ENCODE measurements around the gene CDC42SE1.
"Not testable (repeated sequence)": the region's sequence is repeated elsewhere in the genome, so short reads cannot be mapped to it uniquely, and the experiment has no call there.

Gene CDC42SE1, protein sequence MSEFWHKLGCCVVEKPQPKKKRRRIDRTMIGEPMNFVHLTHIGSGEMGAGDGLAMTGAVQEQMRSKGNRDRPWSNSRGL

DNA sequence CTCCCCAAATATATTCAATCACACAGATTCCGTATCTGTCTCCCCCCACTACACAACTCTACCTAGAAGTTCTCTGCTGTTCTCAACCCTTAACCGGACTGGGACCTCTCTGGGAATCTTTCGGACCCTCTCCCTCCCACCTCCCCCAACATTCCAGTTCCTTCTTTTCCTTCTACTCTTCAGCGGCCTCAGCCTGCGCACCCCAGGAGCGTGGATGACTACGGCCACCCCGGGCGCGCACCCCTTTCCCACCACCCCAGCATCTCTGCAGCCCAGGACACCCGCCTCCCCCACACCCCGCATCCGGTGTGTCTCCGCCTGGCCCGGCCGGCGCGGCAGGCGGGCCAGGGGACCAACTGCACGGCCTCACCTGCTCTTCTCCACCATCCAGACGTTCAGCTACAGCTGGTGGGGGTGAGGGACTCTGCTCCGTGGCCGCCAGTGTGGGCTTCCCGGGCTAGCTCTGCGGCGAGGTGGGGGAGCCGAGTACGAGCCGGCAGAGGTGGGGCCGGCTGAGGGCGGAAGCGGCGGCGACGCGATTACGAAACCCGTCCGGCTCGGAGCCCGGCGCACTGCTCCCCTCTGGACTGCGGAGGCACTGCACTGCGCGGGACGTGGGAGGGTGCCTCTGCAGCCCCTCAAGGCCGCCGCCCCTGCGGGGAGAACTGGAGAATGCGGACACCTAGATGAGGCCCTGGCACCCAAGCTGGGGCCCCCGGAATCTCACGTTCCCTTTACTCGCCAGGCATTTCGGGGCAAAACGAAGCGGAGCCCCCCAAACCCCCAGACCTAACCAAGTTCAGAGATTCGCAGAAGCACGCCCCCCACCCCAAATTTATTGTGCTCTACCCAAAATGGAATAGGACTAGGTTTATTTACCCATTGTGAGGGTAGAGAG, at the start of gene CDC42SE1:
Gene CDC42SE1, minus strand, starts transcription at position 514 of the 898 bp plus-strand sequence. CDS start 3,892 bp downstream, outside the sequence.
- DNase-seq (ENCODE audit: low spot score): peak; percentile 81

DNA sequence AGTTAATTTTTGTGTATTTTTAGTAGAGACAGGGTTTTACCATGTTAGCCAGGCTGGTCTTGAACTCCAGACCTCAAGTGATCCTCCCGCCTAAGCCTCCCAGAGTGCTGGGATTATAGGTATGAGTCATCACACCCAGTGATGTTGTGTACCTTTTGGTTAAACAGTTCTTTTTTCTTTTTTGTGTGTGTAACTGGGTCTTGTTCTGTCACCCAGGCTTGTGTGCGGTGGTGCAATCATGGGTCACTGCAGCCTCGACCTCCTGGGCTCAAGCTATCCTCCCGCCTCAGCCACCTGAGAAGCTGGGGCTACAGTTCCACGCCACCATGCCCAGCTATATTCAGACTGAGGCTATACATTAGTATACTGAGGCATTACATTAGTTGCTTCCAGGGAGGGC, 48.9 kb upstream of the CDC42SE1 start:
- no peak for DNase-seq (ENCODE audit: low spot score)

DNA sequence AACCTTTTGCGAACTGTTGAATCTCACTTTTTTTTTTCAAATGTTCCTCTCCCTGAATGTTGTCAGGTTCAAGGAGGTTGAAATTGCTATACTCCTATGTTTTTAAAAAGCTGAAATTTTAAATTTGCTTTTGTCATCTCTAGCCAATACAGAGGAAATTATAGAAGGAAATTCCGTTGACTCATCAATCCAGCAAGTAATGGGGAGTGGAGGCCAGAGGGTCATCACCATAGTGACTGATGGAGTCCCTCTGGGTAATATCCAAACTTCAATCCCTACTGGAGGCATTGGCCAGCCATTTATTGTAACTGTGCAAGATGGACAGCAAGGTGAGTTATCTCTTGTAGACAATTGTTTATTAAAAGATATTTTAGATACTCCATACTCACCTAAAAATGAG, 47.5 kb upstream of the CDC42SE1 start:
- DNase-seq (ENCODE audit: low spot score): no peak

DNA sequence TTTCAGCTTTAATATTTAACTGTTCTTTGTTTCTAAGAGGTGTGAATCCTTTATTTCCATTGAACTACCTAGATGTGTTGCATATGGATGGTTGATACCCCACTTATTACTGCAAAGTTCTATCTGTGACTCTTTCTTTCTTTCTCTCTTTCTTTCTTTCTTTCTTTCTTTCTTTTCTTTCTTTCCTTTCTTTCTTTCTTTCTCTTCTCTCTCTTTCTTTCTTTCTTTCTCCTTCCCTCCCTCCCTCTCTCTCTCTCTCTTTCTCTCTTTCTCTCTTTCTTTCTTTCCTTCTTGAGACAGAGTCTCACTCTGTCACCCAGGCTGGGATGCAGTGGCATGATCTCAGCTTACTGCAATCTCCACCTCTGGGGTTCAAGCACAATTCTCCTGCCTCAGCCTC, 45.2 kb upstream of the CDC42SE1 start:
- DNase-seq (ENCODE audit: low spot score): no peak

DNA sequence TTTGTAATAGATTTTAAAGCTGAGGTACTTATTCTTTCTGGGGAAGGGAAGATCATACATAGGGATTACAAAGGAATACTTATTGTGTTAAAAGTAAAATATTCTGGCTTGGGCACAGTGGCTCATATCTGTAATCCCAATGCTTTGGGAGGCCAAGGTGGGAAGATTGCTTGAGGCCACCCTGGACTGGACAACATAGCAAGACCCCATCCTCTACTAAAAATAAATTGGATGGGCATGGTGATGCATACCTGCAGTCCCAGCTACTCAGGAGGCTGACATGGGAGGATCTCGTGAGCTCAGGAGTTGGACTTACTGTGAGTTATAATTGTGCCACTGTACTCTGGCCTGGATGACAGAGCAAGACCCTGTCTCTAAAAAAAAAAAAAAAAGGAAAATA, 38.7 kb upstream of the CDC42SE1 start:
- DNase-seq (ENCODE audit: low spot score): no peak

DNA sequence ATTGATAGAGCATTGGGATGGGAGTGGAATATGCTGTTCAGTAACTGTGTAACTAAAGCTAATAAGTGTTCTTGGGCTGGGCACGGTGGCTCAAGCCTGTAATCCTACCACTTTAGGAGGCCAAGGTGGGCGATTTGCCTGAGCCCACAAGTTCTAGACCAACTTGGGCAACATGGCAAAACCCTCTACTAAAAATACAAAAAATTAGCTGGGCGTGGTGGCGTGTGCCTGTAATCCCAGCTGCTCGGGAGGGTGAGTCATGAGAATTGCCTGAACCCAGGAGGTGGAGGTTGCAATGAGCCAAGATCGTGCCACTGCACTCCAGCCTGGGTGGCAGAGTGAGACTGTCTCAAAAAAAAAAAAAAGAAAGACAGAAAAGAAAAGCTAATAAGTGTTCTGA, 38.0 kb upstream of the CDC42SE1 start:
- DNase-seq (ENCODE audit: low spot score): not testable (repeated sequence)

DNA sequence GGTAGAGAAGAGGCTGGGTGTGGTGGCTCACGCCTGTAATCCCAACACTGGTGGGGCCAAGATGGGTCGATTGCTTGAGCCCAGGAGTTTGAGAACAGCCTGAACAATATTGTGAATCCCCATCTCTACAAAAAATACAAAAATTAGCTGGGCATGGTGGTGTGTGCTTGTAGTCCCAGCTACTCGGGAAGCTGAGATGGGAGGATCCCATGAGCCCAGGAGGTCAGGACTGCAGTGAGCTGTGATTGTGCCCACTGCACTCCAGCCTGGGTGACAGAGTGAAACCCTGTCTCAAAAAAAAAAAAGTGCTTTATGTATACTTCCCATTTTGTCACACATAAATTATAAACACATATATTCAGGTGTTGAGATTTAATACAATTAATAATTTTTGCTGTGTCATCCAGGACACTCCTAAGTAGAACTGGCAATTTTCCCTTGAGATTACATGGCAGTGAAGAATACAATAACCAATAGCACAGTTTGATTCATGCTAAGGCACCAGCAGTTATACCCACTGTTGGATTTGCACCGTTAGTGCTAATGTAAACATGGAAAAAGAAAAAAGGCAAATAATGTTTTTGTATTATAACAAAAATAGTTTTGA, 26.6 kb upstream of the CDC42SE1 start:
- DNase-seq (ENCODE audit: low spot score): no peak

DNA sequence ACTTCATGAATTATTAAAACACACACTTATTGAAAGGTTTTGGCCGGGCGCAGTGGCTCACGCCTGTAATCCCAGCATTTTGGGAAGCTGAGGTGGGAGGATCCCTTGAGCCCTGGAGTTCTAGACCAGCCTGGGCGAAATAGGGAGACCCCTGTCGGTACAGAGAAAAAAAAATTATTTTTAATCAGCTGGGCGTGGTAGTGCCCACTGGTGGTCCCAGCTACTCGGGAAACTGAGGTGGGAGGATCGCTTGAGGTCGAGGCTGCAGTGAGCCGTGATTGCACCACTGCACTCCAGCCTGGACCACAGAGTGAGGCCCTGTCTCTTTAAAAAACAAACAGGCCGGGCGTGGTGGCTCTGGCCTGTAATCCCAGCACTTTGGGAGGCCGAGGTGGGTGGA, 12.8 kb upstream of the CDC42SE1 start:
- DNase-seq (ENCODE audit: low spot score): no peak

DNA sequence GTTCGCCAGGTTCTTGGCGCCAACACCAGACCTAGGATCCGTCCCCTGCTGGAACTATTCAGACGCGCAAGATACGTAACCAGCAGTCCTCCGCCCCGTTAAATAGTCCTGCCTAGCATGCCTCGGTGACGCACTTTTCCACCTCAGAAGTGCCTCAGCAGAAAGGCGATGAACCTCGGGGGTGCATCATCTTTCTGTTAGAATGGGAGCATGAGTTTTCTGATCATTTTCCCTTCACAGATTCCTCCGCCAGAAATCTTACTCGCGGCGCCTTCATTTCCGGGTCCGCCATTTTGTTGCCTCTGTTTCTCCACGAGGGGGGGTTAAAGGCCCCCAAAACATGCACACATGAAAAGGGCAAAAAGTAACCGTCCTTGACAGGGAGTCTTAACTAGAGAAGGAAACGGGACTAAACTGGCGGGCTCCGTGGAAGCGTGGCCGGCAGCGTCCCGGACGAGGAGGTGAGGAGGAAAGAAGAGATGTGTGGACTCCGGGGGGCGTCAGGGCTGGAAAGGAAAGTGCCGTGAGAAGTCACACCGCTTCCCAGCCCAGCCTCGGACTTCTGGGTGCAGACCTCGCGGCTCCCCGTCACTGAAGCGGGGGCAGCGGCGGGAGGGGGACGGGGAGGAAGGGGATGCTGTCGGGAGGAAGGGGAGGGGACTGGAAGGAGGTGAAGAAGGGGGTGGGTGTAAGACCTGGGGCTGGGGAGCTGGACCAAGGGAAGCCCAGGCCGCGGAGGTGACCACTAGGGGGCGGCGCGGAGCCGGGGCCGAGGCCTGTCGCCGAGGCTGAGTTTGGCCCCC, 11.3 kb upstream of the CDC42SE1 start, which contains the start of gene GABPB2:
Gene GABPB2, plus strand, starts transcription at position 288 of the 803 bp plus-strand sequence. CDS start 17,429 bp downstream, outside the sequence.
- peak; percentile 93 for DNase-seq (ENCODE audit: low spot score)

DNA sequence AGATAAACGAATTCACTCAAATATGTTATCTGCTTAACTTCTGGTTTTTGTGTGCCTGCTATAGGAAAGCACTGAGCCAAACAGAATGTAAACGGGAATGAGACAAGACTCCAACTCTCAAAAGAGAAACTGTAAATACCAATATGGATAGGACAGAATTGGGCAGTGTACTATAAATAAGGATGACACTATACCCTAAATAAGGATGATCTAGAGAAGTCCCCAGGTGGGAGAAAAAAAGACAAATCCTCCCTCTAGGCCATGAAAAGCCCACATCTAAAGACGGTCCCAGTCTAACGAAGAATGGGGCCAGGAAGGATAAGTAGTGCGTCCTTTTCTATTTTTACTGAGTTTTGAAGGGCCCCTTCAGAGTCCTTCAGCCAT, 9.7 kb upstream of the CDC42SE1 start:
- no peak for DNase-seq (ENCODE audit: low spot score)

DNA sequence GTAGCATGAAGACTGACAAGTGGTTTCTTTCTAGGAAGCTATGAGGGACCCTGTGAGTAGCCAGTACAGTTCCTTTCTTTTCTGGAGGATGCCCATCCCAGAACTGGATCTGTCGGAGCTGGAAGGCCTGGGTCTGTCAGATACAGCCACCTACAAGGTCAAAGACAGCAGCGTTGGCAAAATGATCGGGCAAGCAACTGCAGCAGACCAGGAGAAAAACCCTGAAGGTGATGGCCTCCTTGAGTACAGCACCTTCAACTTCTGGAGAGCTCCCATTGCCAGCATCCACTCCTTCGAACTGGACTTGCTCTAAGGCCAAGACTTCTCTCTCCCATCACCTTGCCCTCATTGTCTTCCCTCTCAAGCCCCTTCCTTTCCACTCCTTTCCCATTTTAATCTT, 7.8 kb upstream of the CDC42SE1 start:
- DNase-seq (ENCODE audit: low spot score): no peak

DNA sequence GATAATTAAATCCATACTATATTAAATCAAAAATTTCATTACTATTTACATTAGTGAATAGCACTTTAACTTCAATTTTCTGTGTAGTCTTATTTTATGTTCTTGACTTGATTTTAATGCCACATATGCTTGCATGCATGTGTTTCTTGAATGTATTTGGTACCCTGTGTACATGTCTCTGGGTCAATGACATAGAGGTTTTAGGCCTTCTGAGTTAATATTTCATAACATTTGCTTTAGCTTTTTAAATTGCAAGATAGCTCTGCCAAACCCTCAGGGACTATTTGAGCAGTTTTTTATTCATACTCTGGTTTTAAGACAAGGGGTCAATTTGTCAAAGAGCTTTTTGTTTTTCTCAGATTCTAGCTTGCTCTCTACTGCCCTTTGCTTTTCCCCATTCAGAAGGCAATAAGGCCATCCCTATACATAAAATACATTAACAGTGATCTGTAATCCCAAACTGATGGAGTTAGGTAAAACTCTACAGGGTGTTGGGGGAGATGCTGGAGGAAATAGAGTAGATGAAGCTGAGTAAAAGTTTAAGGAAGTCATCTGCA, 5.7 kb upstream of the CDC42SE1 start:
- no peak for DNase-seq (ENCODE audit: low spot score)

DNA sequence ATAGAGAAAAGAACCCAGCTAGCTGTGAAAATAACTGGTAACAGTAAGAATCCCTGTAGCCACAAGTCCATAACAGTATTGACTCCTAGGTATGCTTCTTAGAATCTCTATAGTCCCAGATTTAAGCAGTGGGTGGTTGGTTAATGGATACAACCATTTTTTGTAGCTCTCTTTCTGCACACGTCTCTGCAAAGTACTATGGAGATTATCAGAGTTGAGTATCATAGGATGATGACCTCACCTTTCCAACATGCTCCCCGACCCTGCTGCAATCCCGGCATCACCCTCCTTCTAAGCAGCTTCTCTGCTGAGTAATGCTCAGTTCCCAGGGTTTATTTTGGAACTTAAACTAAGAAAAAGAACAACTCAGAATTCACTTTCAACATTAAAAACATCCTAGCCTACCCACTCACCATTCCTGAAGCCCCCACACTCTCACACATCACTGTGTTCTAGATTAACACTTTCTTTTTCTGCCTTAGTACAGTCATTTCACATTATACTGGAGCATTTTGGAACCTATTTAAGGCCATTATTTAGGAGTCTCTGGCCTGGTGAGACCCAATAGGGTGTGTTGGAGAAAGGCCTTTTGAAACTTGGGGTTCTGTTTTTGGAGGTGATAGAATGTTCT, 3.4 kb upstream of the CDC42SE1 start:
- no peak for DNase-seq (ENCODE audit: low spot score)

DNA sequence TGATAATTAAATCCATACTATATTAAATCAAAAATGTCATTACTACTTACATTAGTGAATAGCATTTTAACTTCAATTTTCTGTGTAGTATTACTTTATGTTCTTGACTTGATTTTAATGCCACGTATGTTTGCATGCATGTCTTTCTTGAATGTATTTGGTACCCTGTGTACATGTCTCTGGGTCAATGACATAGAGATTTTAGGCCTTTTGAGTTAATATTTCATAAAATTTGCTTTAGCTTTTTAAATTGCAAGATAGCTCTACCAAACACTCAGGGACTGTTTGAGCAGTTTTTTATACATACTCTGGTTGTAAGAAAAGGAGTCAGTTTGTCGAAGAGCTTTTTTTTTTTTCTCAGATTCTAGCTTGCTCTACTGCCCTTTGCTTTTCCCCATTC, 2.3 kb upstream of the CDC42SE1 start:
- no peak for DNase-seq (ENCODE audit: low spot score)

DNA sequence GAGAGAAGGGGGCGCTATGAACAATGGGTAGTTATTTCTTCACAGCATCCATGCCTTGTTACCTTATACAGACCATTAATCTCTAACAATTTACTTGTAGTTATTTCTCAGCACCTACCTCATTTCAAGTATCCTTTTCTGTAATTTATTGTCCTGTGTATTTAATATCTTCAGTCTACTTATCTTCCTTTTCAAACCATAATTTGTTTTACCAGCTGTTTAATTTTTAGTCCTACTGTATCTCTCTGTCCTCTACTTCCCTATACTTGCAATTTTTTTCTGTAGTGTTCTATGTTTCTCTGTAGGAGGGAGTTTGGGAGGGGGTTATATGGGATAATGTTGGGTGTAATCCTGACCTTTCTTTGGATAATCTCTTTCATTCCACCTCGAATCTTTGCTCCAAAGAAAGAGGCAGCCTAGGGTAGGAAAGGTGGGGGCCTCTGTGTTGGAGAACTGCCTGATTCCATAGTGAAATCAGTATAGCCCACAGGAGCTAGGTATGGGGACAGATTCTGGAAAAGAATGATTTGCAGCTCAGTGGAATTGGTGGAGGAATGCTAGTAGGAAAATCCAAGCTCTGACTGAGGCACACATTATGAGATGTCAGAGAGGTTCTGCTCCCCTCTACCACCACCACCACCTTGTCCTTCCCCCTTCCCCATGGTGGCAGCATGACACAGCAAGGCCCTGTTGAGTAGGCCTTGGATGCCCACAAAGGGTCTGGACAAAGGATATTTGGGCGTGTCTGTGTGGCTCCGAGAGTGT, 1.4 kb upstream of the CDC42SE1 start:
- no peak for DNase-seq (ENCODE audit: low spot score)

DNA sequence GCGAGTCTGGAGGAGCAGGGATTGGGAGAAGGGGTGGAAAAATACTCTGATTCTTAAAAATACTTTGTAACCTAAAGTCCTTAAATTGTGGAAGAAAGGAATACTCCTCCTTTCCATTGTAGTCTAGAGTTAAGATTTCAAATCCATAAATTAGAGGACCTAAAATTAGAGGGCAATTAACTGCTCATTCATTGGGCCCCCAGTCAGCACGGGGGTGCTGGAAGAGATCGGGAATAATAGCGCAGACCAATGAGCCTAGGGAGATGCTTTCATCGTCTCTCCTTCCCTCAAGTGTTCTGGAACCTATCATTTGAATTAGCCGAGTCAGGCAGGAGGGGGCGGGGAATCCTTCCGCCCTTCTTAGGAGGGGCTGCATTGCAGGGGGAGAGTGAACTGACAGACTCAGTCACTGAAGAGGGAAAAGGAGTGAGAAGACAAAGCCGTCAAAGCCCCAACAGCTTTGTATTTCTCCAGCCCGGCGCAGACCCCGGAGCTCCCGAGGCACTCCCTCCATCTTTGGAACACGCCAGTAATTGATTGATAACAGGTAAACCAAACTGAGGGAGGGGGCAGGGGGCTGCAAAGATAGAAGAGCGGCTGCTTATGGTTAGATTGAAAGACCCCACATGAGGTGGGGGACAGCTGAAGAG, 710 bp upstream of the CDC42SE1 start, which contains the start of gene MLLT11:
Gene MLLT11, plus strand, starts transcription at position 391 of the 650 bp plus-strand sequence. CDS start 6,828 bp downstream, outside the sequence.
- DNase-seq (ENCODE audit: low spot score): peak; percentile 78

DNA sequence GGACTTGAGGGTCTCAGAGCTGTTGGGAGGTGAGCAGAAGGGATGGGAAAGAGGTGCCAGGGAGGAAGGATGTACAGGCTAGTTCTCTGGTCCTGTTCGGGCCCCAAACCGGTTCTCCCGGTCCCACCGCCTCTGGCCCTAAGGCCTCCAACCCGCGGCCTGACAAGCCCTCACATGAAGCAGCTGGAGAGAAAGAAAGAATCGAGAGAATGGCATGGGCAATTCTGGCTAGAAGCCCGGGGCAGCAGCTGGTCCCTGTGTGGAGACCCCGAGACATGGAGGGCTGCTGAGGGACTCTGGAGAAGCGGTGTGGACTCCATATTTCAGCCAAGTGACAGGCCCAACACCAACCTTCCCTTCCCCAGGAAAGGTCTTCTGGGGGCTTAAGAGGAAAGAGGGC, 730 bp downstream of the CDC42SE1 start:
- DNase-seq (ENCODE audit: low spot score): peak; percentile 49

DNA sequence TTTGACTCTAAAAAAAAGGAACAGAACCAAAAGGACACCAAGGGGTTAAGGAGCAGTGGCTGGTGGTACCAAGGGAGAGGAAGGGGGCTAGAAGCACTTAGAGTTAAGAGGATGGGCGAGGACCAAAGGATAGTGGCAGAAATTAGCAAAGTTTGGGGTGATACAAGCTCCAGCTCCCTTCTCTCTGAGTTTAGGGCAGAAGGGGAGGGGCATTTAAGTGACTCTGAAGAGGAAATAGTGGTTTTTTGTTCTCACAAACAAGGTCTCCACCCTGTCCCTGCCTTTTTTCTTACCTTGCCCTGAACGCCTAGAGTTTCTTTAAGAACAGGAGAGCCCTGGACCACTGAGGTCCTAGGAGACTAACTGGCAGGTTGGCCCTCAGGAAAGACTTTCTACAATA, 3.3 kb downstream of the CDC42SE1 start:
- no peak for DNase-seq (ENCODE audit: low spot score)

DNA sequence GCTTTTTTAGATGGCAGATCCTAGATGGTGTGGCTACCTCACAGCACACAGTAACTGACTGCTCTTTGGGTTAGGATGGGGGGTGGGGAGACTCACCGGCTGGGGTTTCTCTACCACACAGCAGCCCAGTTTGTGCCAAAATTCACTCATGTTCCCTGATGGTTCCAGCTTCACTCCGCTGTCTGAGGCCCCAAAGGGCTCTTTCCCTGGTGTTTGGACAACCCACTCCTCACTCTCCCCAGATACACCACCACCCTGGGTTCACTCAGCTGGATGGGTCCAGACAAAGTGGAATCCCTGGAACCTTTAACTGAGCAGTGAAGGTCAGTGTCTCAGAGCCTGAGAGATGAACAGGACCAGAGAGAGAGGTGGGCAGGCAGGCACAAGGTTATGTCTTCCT, 3.8 kb downstream of the CDC42SE1 start:
- DNase-seq (ENCODE audit: low spot score): no peak

DNA sequence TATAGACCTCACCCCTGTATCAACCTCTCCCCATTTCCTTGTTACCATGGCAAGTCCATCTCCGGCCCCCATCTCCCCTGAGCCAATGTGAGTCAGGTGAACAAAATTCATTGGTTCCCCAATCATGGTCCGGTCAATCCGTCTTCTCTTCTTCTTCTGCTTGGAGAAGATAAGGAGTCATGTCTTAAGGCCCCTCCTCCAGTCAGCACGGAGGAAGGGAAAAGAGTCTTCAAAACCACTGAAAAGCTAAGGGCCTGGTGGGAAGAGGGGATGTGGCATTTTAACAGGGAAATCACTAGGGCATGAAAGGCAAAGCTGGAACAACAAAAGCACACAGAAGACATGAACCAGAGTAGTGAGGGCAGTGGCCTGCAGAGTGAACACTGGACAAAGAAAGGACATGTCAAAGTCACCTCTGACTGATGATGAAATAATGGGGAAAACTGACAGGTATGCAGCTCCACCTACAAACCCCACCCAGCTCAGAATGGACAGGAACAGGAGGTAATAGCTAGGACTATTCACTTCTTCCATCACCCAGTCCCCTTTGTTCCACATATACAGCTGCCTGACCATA, 4.4 kb downstream of the CDC42SE1 start:
- DNase-seq (ENCODE audit: low spot score): no peak

Measured in globus pallidus (tissue), 1 donor.